Activated CD8-positive, alpha-beta memory T cell treated with anti-CD3 and anti-CD28 coated beads, Interleukin-2, amount 50 U/mL, for 24 hours (primary cell): ENCODE measurements around the gene ZC3H6.

Experiments used
- DNase-seq: peaks from one replicate; pipeline ENCODE4 v3.0.0-alpha.2; 2020; ENCODE audit errors: extremely low read depth

The ZC3H6 gene

DNA sequence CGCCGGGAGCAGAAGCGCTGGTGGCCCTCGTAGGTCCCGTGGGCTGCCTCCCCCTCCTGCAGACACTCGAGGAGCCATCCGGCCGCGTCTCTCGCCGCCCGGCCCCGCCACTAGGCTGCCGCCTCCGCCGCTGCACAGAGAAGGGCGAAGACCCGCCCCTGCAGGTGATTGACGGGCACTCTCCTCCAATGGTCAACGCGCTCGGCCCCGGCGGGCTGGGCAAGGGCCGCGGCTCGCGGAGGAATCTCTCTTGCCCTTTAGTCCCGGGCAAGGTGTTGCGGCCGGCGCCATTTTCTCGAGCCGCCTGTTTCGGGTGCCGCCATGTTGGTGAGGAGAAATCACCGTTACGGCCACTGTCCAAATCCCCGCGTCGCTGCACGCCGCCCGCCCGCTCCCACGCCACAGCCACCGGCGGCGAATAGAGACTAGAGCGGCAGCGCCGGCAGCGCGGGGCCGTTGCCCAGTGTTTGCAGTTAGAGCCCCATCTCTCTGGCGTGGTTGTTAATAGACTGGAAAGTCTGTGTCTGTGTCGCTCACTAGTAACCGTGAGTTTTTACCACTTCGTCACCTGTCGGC, at the start of gene ZC3H6:
TSS of gene ZC3H6 (plus strand) at position 287 of the 576 bp plus-strand sequence. CDS start 398 bp downstream, outside the sequence.
- DNase-seq, result peak; percentile 99

DNA sequence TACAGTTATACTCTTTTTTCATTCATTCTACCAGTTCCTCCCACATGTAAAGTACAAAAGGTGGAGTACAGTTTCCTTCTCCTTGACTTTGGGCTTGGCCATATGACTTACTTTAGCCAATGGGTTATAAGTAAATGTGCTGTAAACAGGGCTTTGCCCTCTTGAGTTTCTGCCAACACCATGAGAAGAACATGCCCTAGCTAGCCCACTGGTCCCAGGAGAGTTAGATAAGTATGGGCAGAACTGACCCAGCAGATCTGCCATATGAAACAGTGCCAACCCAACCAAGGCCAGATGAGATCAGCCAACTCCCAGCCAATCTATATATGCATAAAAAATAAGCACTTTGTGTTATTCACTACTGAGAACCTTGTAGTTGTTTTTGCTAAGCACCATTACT, 46.0 kb upstream of the ZC3H6 start:
- no peak for DNase-seq

GRCh38 chr2:112230371-112230770, 45.0 kb upstream of the ZC3H6 start:
- DNase-seq, result no peak

DNA sequence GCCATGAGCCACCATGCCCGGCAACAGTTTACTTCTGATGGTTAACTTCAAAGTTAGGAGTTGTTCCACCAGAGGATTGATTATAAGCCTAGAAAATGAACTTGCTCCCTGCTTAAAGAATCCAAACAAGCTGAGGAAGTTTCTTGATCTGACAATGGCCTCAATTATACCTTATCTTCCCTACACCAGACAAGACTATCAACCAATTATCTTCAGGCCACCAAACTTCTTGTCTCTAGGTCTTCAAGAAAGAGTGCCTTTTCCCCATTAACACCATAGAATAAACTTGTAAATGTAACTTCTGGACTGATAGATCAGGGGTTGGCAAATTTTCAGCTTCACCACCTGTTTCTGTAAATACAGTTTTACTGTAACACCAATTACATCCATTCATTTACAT, 35.5 kb upstream of the ZC3H6 start:
- DNase-seq, result no peak

DNA sequence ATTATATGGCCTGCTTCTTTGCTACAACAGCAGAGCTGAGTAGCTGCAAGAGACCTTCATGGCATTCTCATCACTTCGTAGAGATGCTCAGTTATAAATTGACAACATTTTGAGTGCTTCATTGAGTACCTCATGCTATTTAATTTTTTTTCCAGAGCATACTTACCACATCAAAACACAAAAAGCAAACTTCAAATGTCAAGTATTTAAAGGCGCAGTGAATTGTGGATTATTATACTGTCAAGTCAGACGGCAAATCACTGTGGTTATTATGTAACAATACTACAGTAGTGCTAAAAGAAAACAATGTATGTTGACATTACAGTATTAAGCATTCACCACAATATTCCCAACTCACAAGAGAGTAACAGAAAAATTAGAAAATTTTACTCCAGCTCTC, 33.0 kb upstream of the ZC3H6 start:
- no peak for DNase-seq

- no peak for DNase-seq
Measured at GRCh38 chr2:112243233-112243632, 32.2 kb upstream of the ZC3H6 start.

GRCh38 chr2:112244854-112245253, 30.5 kb upstream of the ZC3H6 start:
- no peak for DNase-seq

GRCh38 chr2:112251271-112251670, 24.1 kb upstream of the ZC3H6 start:
- DNase-seq, result no peak

DNA sequence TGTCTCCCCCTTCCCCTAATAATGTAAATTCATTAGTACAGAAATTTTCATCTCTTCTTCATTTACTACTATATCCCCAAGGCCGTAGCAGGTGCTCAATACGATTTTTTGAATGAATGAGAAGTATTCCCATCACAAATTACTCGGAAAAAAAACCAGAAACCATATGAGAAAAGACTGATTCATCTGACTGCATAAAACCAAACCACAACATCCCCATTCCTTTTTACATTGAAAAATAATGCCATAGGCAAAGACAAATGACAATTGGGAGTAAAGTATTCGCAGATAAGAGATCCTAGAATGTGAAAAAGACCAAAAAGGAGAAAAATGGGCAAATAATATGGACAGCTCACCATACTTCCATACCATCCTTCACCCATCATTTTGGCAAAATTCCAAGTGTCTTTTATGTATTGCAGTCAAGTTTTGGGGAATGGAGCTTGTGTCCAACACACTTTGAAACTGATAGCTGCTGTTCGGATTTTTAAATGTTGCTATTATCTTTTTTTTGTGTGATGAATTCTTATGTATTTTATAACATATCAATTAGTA, 22.1 kb upstream of the ZC3H6 start:
- no peak for DNase-seq

DNA sequence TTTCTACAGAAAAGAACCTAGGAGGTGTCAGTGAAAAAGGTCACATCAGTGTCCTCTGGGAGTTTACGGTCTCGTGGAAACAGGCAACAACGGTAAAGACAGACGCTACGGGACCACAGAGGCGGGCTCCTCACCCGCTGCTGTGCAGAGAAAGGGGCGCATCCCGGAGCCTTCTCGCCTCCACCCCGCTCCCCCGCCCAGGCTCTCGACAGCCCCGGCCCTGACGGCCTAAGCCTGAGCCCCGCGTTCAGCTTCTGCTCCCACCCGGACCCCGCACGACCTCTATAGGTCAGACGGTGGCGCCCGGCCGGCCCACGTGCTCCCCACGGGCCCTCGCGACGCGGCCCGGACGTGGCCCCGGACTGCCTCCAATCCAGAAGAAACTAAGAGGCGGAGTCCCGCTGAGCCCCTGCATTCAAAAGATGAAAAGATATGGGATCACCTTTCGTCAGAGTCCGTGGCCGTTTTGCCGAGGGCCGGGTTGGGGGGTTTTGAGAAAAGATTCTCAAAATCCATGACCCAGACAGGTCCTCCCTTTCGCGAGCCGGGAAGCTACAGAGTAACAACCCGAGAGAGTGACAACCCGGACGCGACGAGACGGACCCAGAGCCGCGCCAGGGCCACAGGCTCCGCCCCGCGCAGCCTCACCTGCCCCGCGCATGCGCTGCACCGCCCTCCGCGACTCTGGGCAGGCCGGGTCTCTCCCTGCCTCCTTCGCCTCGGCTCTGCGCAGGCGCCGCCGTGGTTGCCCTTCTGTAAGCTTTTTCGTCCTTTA, 20.7 kb upstream of the ZC3H6 start, which contains the start of gene ZC3H8:
TSS of gene ZC3H8 (minus strand) at position 577 of the 775 bp plus-strand sequence. CDS start at position 516, 61 bp downstream.
- peak; percentile 88 for DNase-seq

GRCh38 chr2:112255875-112256274, 19.5 kb upstream of the ZC3H6 start:
- DNase-seq, result no peak

GRCh38 chr2:112256654-112257053, 18.7 kb upstream of the ZC3H6 start:
- DNase-seq, result no peak

- no peak for DNase-seq
Measured at GRCh38 chr2:112257575-112257974, 17.8 kb upstream of the ZC3H6 start.

GRCh38 chr2:112259509-112260294, 15.7 kb upstream of the ZC3H6 start:
- peak; percentile 65 for DNase-seq

GRCh38 chr2:112260295-112260625, 15.1 kb upstream of the ZC3H6 start:
- DNase-seq, result no peak

- DNase-seq, result no peak
Measured at GRCh38 chr2:112262876-112263275, 12.5 kb upstream of the ZC3H6 start.

DNA sequence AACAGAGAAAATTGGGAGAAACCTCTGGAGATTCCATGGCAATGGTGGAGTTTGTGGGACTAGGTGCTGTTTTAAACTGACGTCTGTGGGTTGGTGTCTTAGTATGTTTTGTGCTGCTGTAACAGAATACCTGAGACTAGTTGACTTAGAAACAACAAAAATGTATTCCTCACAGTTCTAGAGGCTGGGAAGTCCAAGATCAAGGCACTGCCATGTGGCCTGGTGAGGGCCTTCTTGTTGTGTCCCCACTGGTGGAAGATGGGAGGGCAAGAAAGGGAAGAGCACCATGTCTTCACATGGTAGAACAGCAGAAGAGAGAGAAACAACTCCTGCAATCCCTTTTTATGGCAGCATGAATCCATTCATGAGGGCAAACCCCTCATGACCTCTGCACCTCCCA, 6.8 kb upstream of the ZC3H6 start:
- no peak for DNase-seq

GRCh38 chr2:112272669-112273068, 2.7 kb upstream of the ZC3H6 start:
- no peak for DNase-seq

- DNase-seq, result no peak
Measured at GRCh38 chr2:112273349-112273748, 2.0 kb upstream of the ZC3H6 start.

- peak; percentile 41 for DNase-seq
Measured at GRCh38 chr2:112275887-112276773, 733 bp downstream of the ZC3H6 start.

DNA sequence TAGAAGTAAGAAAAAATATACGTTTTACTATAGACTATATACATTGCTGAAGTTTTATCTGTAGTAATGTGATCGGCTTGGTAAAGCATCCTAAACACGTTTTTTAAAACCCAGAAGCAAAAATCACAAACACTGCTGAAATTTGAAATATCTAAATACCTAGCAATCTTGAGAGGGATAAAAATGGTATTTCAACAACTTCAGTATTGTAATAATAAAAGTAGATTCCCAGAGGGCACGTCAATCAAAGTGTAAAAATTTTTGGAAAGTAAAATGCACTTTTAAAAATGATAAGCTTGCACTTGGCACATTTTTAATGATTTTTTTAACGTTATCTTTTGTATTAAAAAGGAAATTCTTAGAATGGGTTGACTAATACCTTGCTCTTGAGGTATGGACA, 1.6 kb downstream of the ZC3H6 start:
- DNase-seq, result no peak
